H1 (cell line): ENCODE data around the gene COL6A2. TPM values are rescaled to one million over a fixed set of nuclear protein-coding genes. Genes with fewer than 3 reads are reported as not detected.

Experiments used
- CTCF ChIA-PET: fragments of 300-600 bp; sonication (Branson Sonifier 250); formaldehyde crosslinking; loops from one replicate; lab custom pipeline; 2021; ENCODE audit not compliant: partially characterized antibody; lab: Charles Lee
- POLR2A ChIA-PET: fragments of 300-600 bp; sonication (Branson Sonifier 250); formaldehyde crosslinking; loops from one replicate; lab custom pipeline; 2021; ENCODE audit warnings: inconsistent platforms; ENCODE audit not compliant: partially characterized antibody; lab: Charles Lee
- DNase-seq, 2 experiments: peaks; one replicate each; pipeline versions ENCODE4 v3.0.0 to v3.0.0-alpha.2; 2010 to 2022; ENCODE audit warnings: low spot score in 2 of 2, low read depth in 1 of 2, mixed read lengths in 1 of 2
- FAIRE-seq: peaks from 2 replicates; lab custom pipeline; 2011; peaks lifted over from hg19 to GRCh38; lab: Jason Lieb, UNC
- H2AFZ ChIP-seq: 2 replicates; pipeline ENCODE4 v1.8.1; 2012; ENCODE audit warnings: low read length, inconsistent platforms
- H2AK5ac ChIP-seq: 2 replicates; pipeline ENCODE4 v1.6.1; 2013; ENCODE audit warnings: low read depth, low read length
- H2BK120ac ChIP-seq: replicated peaks from 2 replicates; pipeline ENCODE3; 2013; ENCODE audit warnings: low read depth, low read length, inconsistent platforms
- H2BK12ac ChIP-seq: 2 replicates; pipeline ENCODE4 v1.6.1; 2013; ENCODE audit warnings: low read depth, low read length
- H2BK15ac ChIP-seq: 2 replicates; pipeline ENCODE4 v1.6.1; 2013; ENCODE audit warnings: low read length
- H2BK20ac ChIP-seq: 2 replicates; pipeline ENCODE4 v1.6.1; 2013; ENCODE audit warnings: low read length
- H2BK5ac ChIP-seq: 2 replicates; pipeline ENCODE4 v1.6.1; 2013; ENCODE audit warnings: low read depth, low read length
- H3K14ac ChIP-seq: 2 replicates; pipeline ENCODE4 v1.6.1; 2013; ENCODE audit warnings: inconsistent platforms; ENCODE audit not compliant: insufficient read length
- H3K18ac ChIP-seq: 2 replicates; pipeline ENCODE4 v1.6.1; 2013; ENCODE audit warnings: low read length; ENCODE audit errors: extremely low read depth
- H3K23ac ChIP-seq: 2 replicates; pipeline ENCODE4 v1.6.1; 2013; ENCODE audit warnings: inconsistent platforms; ENCODE audit not compliant: insufficient read length
- H3K23me2 ChIP-seq: 2 replicates; pipeline ENCODE4 v1.6.1; 2013; ENCODE audit warnings: low read depth, low read length
- H3K27ac ChIP-seq: 2 replicates; pipeline ENCODE4 v1.6.1; 2011; ENCODE audit warnings: low read depth, low read length, inconsistent platforms
- H3K27me3 ChIP-seq, 4 experiments: replicated peaks in 1 of 4; 1 replicate in 1 of 4; 2 replicates in 3 of 4; pipeline versions ENCODE4 v1.6.1 to v1.8.1; 2011 to 2013; ENCODE audit warnings: low read length in 3 of 4, mild to moderate bottlenecking in 3 of 4, inconsistent platforms in 2 of 4, mixed read lengths in 2 of 4, moderate library complexity in 1 of 4; ENCODE audit not compliant: control insufficient read depth in 3 of 4, insufficient read depth in 3 of 4; ENCODE audit errors: extremely low read depth in 1 of 4
- H3K36me3 ChIP-seq, 4 experiments: 2 replicates each; pipeline versions ENCODE4 v1.6.1 to v1.8.1; 2011 to 2013; ENCODE audit warnings: mild to moderate bottlenecking in 4 of 4, low read length in 3 of 4, moderate library complexity in 2 of 4, control low read depth in 1 of 4, inconsistent platforms in 1 of 4; ENCODE audit not compliant: insufficient read depth in 4 of 4, control insufficient read depth in 2 of 4
- H3K4ac ChIP-seq: replicated peaks from 2 replicates; pipeline ENCODE3; 2013; ENCODE audit warnings: low read length, low read depth, mixed read lengths, inconsistent platforms; ENCODE audit not compliant: insufficient read length
- H3K4me1 ChIP-seq, 4 experiments: replicated peaks in 1 of 4; 1 replicate in 1 of 4; 2 replicates in 3 of 4; pipeline versions ENCODE4 v1.6.1 to v1.8.1; 2011 to 2013; ENCODE audit warnings: low read length in 3 of 4, inconsistent platforms in 2 of 4, mixed read lengths in 1 of 4; ENCODE audit not compliant: insufficient read depth in 4 of 4, control insufficient read depth in 3 of 4
- H3K4me2 ChIP-seq, 2 experiments: 2 replicates each; pipeline versions ENCODE4 v1.6.1 to v1.8.1; 2011 to 2013; ENCODE audit warnings: low read depth in 2 of 2, low read length in 2 of 2, control low read depth in 1 of 2, inconsistent platforms in 1 of 2, mild to moderate bottlenecking in 1 of 2; ENCODE audit not compliant: insufficient read depth in 1 of 2
- H3K4me3 ChIP-seq, 4 experiments: fragments of 200-600, 300-600 bp in 1 of 4; sonication (generic), shearing (Covaris generic), sonication (Bioruptor Twin) in 1 of 4; 2 replicates each; pipeline versions ENCODE4 v1.5.1 to v1.8.1; 2011 to 2016; ENCODE audit warnings: low read length in 4 of 4, low read depth in 3 of 4, control low read depth in 2 of 4, inconsistent platforms in 2 of 4, mild to moderate bottlenecking in 2 of 4, mixed read lengths in 1 of 4, moderate library complexity in 1 of 4; ENCODE audit not compliant: insufficient read depth in 2 of 4; ENCODE audit errors: extremely low read depth in 1 of 4
- H3K56ac ChIP-seq: replicated peaks from 2 replicates; pipeline ENCODE3; 2013; ENCODE audit warnings: low read depth, mild to moderate bottlenecking, mixed read lengths, low read length, inconsistent platforms; ENCODE audit not compliant: insufficient read length
- H3K79me1 ChIP-seq: 2 replicates; pipeline ENCODE4 v1.6.1; 2013; ENCODE audit warnings: low read depth, low read length, control low read depth
- H3K79me2 ChIP-seq, 2 experiments: 2 replicates each; pipeline versions ENCODE4 v1.6.1 to v1.8.1; 2012 to 2013; ENCODE audit warnings: low read length in 2 of 2, mild to moderate bottlenecking in 2 of 2, inconsistent platforms in 1 of 2; ENCODE audit not compliant: insufficient read depth in 2 of 2, control insufficient read depth in 1 of 2
- H3K9ac ChIP-seq, 4 experiments: replicated peaks in 1 of 4; 1 replicate in 1 of 4; 2 replicates in 3 of 4; pipeline versions ENCODE4 v1.6.1 to v1.8.1; 2011 to 2013; ENCODE audit warnings: low read depth in 3 of 4, low read length in 3 of 4, control low read depth in 2 of 4, mild to moderate bottlenecking in 2 of 4, moderate library complexity in 2 of 4, inconsistent platforms in 1 of 4; ENCODE audit errors: extremely low read depth in 1 of 4
- H3K9me3 ChIP-seq, 2 experiments: 2 replicates each; pipeline versions ENCODE4 v1.6.1 to v1.8.1; 2012 to 2013; ENCODE audit warnings: mild to moderate bottlenecking in 2 of 2, moderate library complexity in 2 of 2, control low read depth in 1 of 2, inconsistent platforms in 1 of 2, low read depth in 1 of 2, low read length in 1 of 2, mixed read lengths in 1 of 2; ENCODE audit not compliant: insufficient read depth in 2 of 2
- H4K20me1 ChIP-seq, 2 experiments: replicated peaks in 1 of 2; 2 replicates each; pipeline versions ENCODE3 to v1.8.1; 2011 to 2013; ENCODE audit warnings: inconsistent platforms in 2 of 2, low read length in 2 of 2, mild to moderate bottlenecking in 1 of 2; ENCODE audit not compliant: insufficient read depth in 2 of 2, control insufficient read depth in 1 of 2
- H4K5ac ChIP-seq: 2 replicates; pipeline ENCODE4 v1.6.1; 2013; ENCODE audit warnings: low read length, low read depth, mixed read lengths, inconsistent platforms; ENCODE audit not compliant: insufficient read length
- H4K8ac ChIP-seq: 2 replicates; pipeline ENCODE4 v1.8.0; 2013; ENCODE audit warnings: mild to moderate bottlenecking, moderate library complexity, low read length, inconsistent platforms; ENCODE audit not compliant: insufficient read depth; ENCODE audit errors: extremely low read depth
- H4K91ac ChIP-seq: replicated peaks from 2 replicates; pipeline ENCODE3; 2013; ENCODE audit warnings: low read length, mixed read lengths, inconsistent platforms; ENCODE audit not compliant: insufficient read length
- ASH2L ChIP-seq: fragments of 200-600, 300-600 bp; sonication (generic); IDR thresholded peaks from one replicate; pipeline ENCODE4 v1.7.1; 2017; ENCODE audit warnings: low read length
- CREB1 ChIP-seq: IDR thresholded peaks from 2 replicates; pipeline ENCODE4 v1.6.1; 2012; ENCODE audit warnings: inconsistent platforms
- CTBP2 ChIP-seq: IDR thresholded peaks from 2 replicates; pipeline ENCODE4 v1.7.0; 2011; ENCODE audit warnings: borderline replicate concordance, mild to moderate bottlenecking, moderate library complexity, mixed read lengths, low read length; ENCODE audit not compliant: insufficient read depth, insufficient read length
- EP300 ChIP-seq, 2 experiments: IDR thresholded peaks; 1 replicate in 1 of 2; 2 replicates in 1 of 2; pipeline ENCODE4 v1.6.1; 2011 to 2012; ENCODE audit warnings: low read depth in 2 of 2, low read length in 2 of 2, mild to moderate bottlenecking in 2 of 2, borderline replicate concordance in 1 of 2, inconsistent platforms in 1 of 2, moderate library complexity in 1 of 2
- EZH2 ChIP-seq: fragments of 200-600 bp; sonication (generic); IDR thresholded peaks from 2 replicates; pipeline ENCODE4 v1.7.1; 2012; ENCODE audit warnings: low read depth, mild to moderate bottlenecking, moderate library complexity, low read length, inconsistent platforms; ENCODE audit not compliant: severe bottlenecking
- HDAC2 ChIP-seq, 2 experiments: fragments of 300-600 bp in 1 of 2; sonication (generic) in 1 of 2; IDR thresholded peaks; 2 replicates each; pipeline ENCODE4 v1.6.1; 2011 to 2012; ENCODE audit warnings: low read depth in 2 of 2, low read length in 2 of 2, mild to moderate bottlenecking in 2 of 2, moderate library complexity in 2 of 2, borderline replicate concordance in 1 of 2, inconsistent platforms in 1 of 2
- JUND ChIP-seq: IDR thresholded peaks from 2 replicates; pipeline ENCODE4 v1.6.1; 2011; ENCODE audit warnings: mild to moderate bottlenecking, improper control_type of control experiment, low read length
- KDM4A ChIP-seq: IDR thresholded peaks from one replicate; pipeline ENCODE4 v1.7.1; 2012; ENCODE audit warnings: low read depth, mild to moderate bottlenecking, moderate library complexity, low read length, inconsistent platforms; ENCODE audit not compliant: severe bottlenecking
- MAFK ChIP-seq: IDR thresholded peaks from 2 replicates; pipeline ENCODE4 v1.6.1; 2012; ENCODE audit warnings: low read depth, mild to moderate bottlenecking, improper control_type of control experiment, low read length
- POLR2A ChIP-seq, 2 experiments: IDR thresholded peaks; 1 replicate in 1 of 2; 2 replicates in 1 of 2; pipeline ENCODE4 v1.6.1; 2011; ENCODE audit warnings: low read depth in 2 of 2, low read length in 2 of 2, mild to moderate bottlenecking in 2 of 2; ENCODE audit errors: control extremely low read depth in 1 of 2
- SIX5 ChIP-seq: IDR thresholded peaks from 2 replicates; pipeline ENCODE4 v1.6.1; 2011; ENCODE audit warnings: mild to moderate bottlenecking, low read depth, low read length
- SRF ChIP-seq: IDR thresholded peaks from 2 replicates; pipeline ENCODE4 v1.6.1; 2011; ENCODE audit warnings: mild to moderate bottlenecking, low read depth, low read length, moderate library complexity
- SUZ12 ChIP-seq: fragments of 200-600 bp; sonication (generic); IDR thresholded peaks from 2 replicates; pipeline ENCODE4 v1.6.1; 2012; ENCODE audit warnings: mild to moderate bottlenecking, inconsistent platforms, low read length, moderate library complexity, mixed read lengths
- TAF1 ChIP-seq: IDR thresholded peaks from 2 replicates; pipeline ENCODE4 v1.6.1; 2011; ENCODE audit warnings: mild to moderate bottlenecking, low read depth, low read length
- TCF12 ChIP-seq: IDR thresholded peaks from 2 replicates; pipeline ENCODE4 v1.6.1; 2011; ENCODE audit warnings: low read depth, mild to moderate bottlenecking, low read length
- TEAD4 ChIP-seq: IDR thresholded peaks from 2 replicates; pipeline ENCODE4 v1.6.1; 2012; ENCODE audit warnings: low read depth, low read length, inconsistent platforms, mixed read lengths
- WGBS, 2 experiments: shearing (Covaris generic) in 1 of 2; methylation state at CpG; one replicate each; pipeline versions ENCODE4 v1.1.6 to v1.1.7; 2013 to 2015; ENCODE audit warnings: low lambda C conversion rate in 2 of 2, mixed read lengths in 2 of 2, inconsistent platforms in 1 of 2, low coverage in 1 of 2, missing lambda C conversion rate in 1 of 2; ENCODE audit not compliant: insufficient replicate concordance in 2 of 2, insufficient coverage in 1 of 2, insufficient read length in 1 of 2; ENCODE audit errors: extremely low coverage in 1 of 2, missing lambda C conversion rate in 1 of 2; 5-methylcytosine and 5-hydroxymethylcytosine counted together
- polyA plus RNA-seq, 7 experiments: library from polyadenylated mRNA; depleted of rRNA in 3 of 7; stranded (reverse) in 5 of 7; unstranded in 2 of 7; fragments of >200 nt in 5 of 7; fragments of 200-250 nt in 2 of 7; gene quantifications; 1 replicate in 5 of 7; 2 replicates in 1 of 7; 4 replicates in 1 of 7; pipeline versions ENCODE4 v1.2.1 to v1.2.3, GENCODE V29; 2011 to 2013; ENCODE audit warnings: missing spikeins in 2 of 7, mixed read lengths in 2 of 7
- total RNA-seq: library from RNA; stranded (reverse); fragmentation: NEBNext Ultra II Directional; extraction: Animal tissue kit (Norgen Biotek cat#: 25700); gene quantifications from 2 replicates; pipeline ENCODE4 v1.2.1, GENCODE V29; 2021

The COL6A2 gene
- total and polyA plus RNA-seq, 2 of the 8 experiments (the other 6 are each of a cell fraction or from before 2014, with no cell fraction given): 60.1 to 62.7 TPM

GRCh38 chr21:46171585-46171984 is 73.7 kb downstream of the COL6A2 start:
- peaks cover 0 to 32% of the 10 kb centered on the region in 2 experiments; a peak in 2 of 4 replicates for H3K79me2 ChIP-seq
- peaks cover 6% of the 10 kb centered on the region for H3K79me1 ChIP-seq
- H2AK5ac ChIP-seq: no peak overlapping the region
- H4K8ac ChIP-seq: no peak overlapping the region
- POLR2A ChIA-PET: no interaction called here
- H3K4me2 ChIP-seq: no peak overlapping the region
- H2BK20ac ChIP-seq: no peak overlapping the region
- FAIRE-seq (no peak), DNase-seq (no peak)
- no peak overlapping the region for H4K5ac ChIP-seq
- WGBS, 2 experiments: 82% methylated on average over 2 of the region's 2 CpGs; no CpG with 5 or more reads in 1 of the 2 experiments
- H2AFZ ChIP-seq: no peak overlapping the region
- no peaks in the 10 kb centered on the region for H3K27me3 ChIP-seq
- H3K9me3 ChIP-seq: no peaks in the 10 kb centered on the region
- no peak overlapping the region for H3K27ac ChIP-seq
- no peak overlapping the region for H3K56ac ChIP-seq
- H2BK12ac ChIP-seq: no peak overlapping the region
- no peak overlapping the region for H3K4ac ChIP-seq
- H2BK5ac ChIP-seq: no peak overlapping the region
- H4K91ac ChIP-seq: no peak overlapping the region
- H2BK120ac ChIP-seq: no peak overlapping the region
- no peaks in the 10 kb centered on the region; a peak in 1 of 8 replicates for H3K36me3 ChIP-seq
- CTCF ChIA-PET: no interaction called here
- no peak overlapping the region for H3K4me3 ChIP-seq
- no peak overlapping the region for H3K9ac ChIP-seq
- no peaks in the 10 kb centered on the region for H3K4me1 ChIP-seq
- H3K23me2 ChIP-seq: no peaks in the 10 kb centered on the region
- peaks cover 0 to 9% of the 10 kb centered on the region in 2 experiments for H4K20me1 ChIP-seq
- no peak overlapping the region for H2BK15ac ChIP-seq
- H3K14ac ChIP-seq: no peak overlapping the region
- H3K23ac ChIP-seq: no peak overlapping the region
- H3K18ac ChIP-seq: no peak overlapping the region
- TF ChIP-seq TCF12 (no peak), EZH2 (no peak), SIX5 (no peak), SRF (no peak), SUZ12 (no peak), TEAD4 (no peak), KDM4A (no peak), TAF1 (no peak), HDAC2 (IDR thresholded peaks at IDR 0.05; ENCODE audit: borderline replicate concordance in 1 of 2, low read depth in 2 of 2, low read length in 2 of 2) (no peak), EP300 (IDR thresholded peaks at IDR 0.05; ENCODE audit: borderline replicate concordance in 1 of 2, low read depth in 2 of 2, low read length in 2 of 2) (no peak), CTBP2 (no peak), CREB1 (no peak), ASH2L (no peak), MAFK (no peak), POLR2A (IDR thresholded peaks at IDR 0.05; ENCODE audit: control extremely low read depth in 1 of 2, low read depth in 2 of 2, low read length in 2 of 2) (no peak), JUND (no peak)
